Esophagus muscularis mucosa (tissue), 4 donors: ENCODE results near the gene SPCS3. TPM values are rescaled to one million over a fixed set of nuclear protein-coding genes. Genes with fewer than 3 reads are reported as not detected.
"Not testable (repeated sequence)": the region's sequence is repeated elsewhere in the genome, so short reads cannot be mapped to it uniquely, and the experiment has no call there.

Experiments
- DNase-seq: peaks from one replicate; pipeline ENCODE4 v3.0.0-alpha.2; 2017; ENCODE audit errors: extremely low spot score
- H3K27ac ChIP-seq, 4 donors: fragments of 200-600 bp; sonication (generic); replicated peaks in 1 of 4; 1 replicate in 3 of 4; 2 replicates in 1 of 4; pipeline ENCODE4 v1.5.1; 2016 to 2019; ENCODE audit warnings: mild to moderate bottlenecking in 1 of 4
- H3K27me3 ChIP-seq, 4 donors: fragments of 200-600 bp; sonication (generic); one replicate each; pipeline versions ENCODE4 v1.5.1 to v1.6.0; 2016 to 2019
- H3K36me3 ChIP-seq, 4 donors: fragments of 200-600 bp; sonication (generic); one replicate each; pipeline ENCODE4 v1.5.1; 2016 to 2019
- H3K4me1 ChIP-seq, 4 donors: fragments of 200-600 bp; sonication (generic); one replicate each; pipeline ENCODE4 v1.5.1; 2016 to 2019
- H3K4me3 ChIP-seq, 4 donors: fragments of 200-600 bp; sonication (generic); 1 replicate in 2 of 4; 2 replicates in 2 of 4; pipeline ENCODE4 v1.5.1; 2016 to 2019; ENCODE audit warnings: mild to moderate bottlenecking in 4 of 4, moderate library complexity in 1 of 4
- H3K9me3 ChIP-seq, 4 donors: fragments of 200-600 bp; sonication (generic); 1 replicate in 3 of 4; 2 replicates in 1 of 4; pipeline ENCODE4 v1.5.1; 2016 to 2019
- CTCF ChIP-seq, 3 experiments: fragments of 200-600 bp in 2 of 3; fragments of 450-650 bp in 1 of 3; sonication (generic) in 2 of 3; IDR thresholded peaks; one replicate each; pipeline ENCODE4 v1.5.1; 2017 to 2019; ENCODE audit warnings: antibody characterized with exemption in 3 of 3, mild to moderate bottlenecking in 2 of 3, moderate library complexity in 1 of 3
- EP300 ChIP-seq: sonication (generic); formaldehyde crosslinking; IDR thresholded peaks from one replicate; pipeline ENCODE4 v1.6.1; 2017; ENCODE audit warnings: antibody characterized with exemption
- POLR2A ChIP-seq: fragments of 450-650 bp; IDR thresholded peaks from one replicate; pipeline ENCODE4 v1.6.1; 2017; ENCODE audit warnings: antibody characterized with exemption, moderate library complexity, mild to moderate bottlenecking, low read depth
- POLR2AphosphoS5 ChIP-seq, 2 donors: sonication (generic); formaldehyde crosslinking; IDR thresholded peaks; one replicate each; pipeline ENCODE4 v1.6.1; 2017; ENCODE audit warnings: antibody characterized with exemption in 2 of 2
- WGBS: methylation state at CpG from one replicate; pipeline ENCODE4 v1.1.5; 2018; 5-methylcytosine and 5-hydroxymethylcytosine counted together
- intact Hi-C: fragments of 100-400 bp; cut with DNase I; formaldehyde crosslinking; loops from one replicate; pipeline ENCODE4 v1.15.1; 2023
- total RNA-seq, 4 donors: library from RNA; depleted of rRNA; stranded (reverse); fragments of >200 nt; gene quantifications; one replicate each; pipeline versions ENCODE4 v1.1.0 to v1.2.1, GENCODE V29; 2016

Gene SPCS3
- total RNA-seq, 4 donors from 2014 or later: 35.5 to 48.4 (median 46.0) TPM

GRCh38 chr4:176339936-176340761, 20.4 kb downstream of the SPCS3 start:
- intact Hi-C loops: loop anchor here (1.0 to 5.0 kb wide), 3 partner anchors 189 to 778 kb away; no protein-coding TSS in a partner anchor
- 50% methylated on average over 3 of the region's 3 CpGs for WGBS
- H3K4me1 ChIP-seq: peaks cover 0 to 17% (median 7%) of the 10 kb centered on the region in 4 donors
- H3K27me3 ChIP-seq: no peaks in the 10 kb centered on the region
- TF ChIP-seq EP300 (no peak), POLR2A (no peak), POLR2AphosphoS5 (IDR thresholded peaks at IDR 0.05) (no peak), CTCF (IDR thresholded peaks at IDR 0.05) (no peak)
- DNase-seq: no peak
- no peaks in the 10 kb centered on the region for H3K36me3 ChIP-seq
- H3K4me3 ChIP-seq: peak overlapping the region in 1 of 4 donors; percentile 32
- no peak overlapping the region for H3K27ac ChIP-seq
- peaks cover 0 to 23% (median 18%) of the 10 kb centered on the region in 4 donors for H3K9me3 ChIP-seq

- intact Hi-C loops: loop anchor here (1.0 to 5.0 kb wide), 3 partner anchors 190 to 779 kb away; no protein-coding TSS in a partner anchor
- DNase-seq: no peak
These were observed 21.3 kb downstream of the SPCS3 start for GRCh38 chr4:176340871-176341685.

GRCh38 chr4:176342384-176342783, 22.6 kb downstream of the SPCS3 start:
- Histone ChIP-seq H3K4me1 (peaks cover 0 to 17% (median 7%) of the 10 kb centered on the region in 4 donors), H3K4me3 (no peak overlapping the region)

More at GRCh38 chr4:176340871-176341685, 21.3 kb downstream of the SPCS3 start:
- Histone ChIP-seq H3K27me3 (no peaks in the 10 kb centered on the region), H3K4me1 (peaks cover 0 to 17% (median 7%) of the 10 kb centered on the region in 4 donors), H3K36me3 (no peaks in the 10 kb centered on the region), H3K4me3 (peak overlapping the region in 2 of 4 donors; percentile 30 to 32), H3K27ac (no peak overlapping the region), H3K9me3 (peaks cover 0 to 24% (median 18%) of the 10 kb centered on the region in 4 donors)
- TF ChIP-seq CTCF (IDR thresholded peaks at IDR 0.05) (peak; percentile 35 to 57 (median 55)), EP300 (no peak)
- 41% methylated on average over 8 of the region's 8 CpGs for WGBS

GRCh38 chr4:176343286-176343685, 23.5 kb downstream of the SPCS3 start:
- WGBS: 100% methylated on average over 1 of the region's 2 CpGs
- H3K27ac ChIP-seq: no peak overlapping the region
- intact Hi-C loops: loop anchor here (5.0 kb wide), 1 partner anchor 781 kb away; no protein-coding TSS in a partner anchor
- H3K9me3 ChIP-seq: peaks cover 0 to 24% (median 18%) of the 10 kb centered on the region in 4 donors
- TF ChIP-seq POLR2A: no peak
- no peak for TF ChIP-seq POLR2AphosphoS5 (IDR thresholded peaks at IDR 0.05)
- no peak for TF ChIP-seq EP300
- no peak for TF ChIP-seq CTCF (IDR thresholded peaks at IDR 0.05)
- no peaks in the 10 kb centered on the region for H3K36me3 ChIP-seq
- peaks cover 0 to 17% (median 7%) of the 10 kb centered on the region in 4 donors for H3K4me1 ChIP-seq
- no peaks in the 10 kb centered on the region for H3K27me3 ChIP-seq
- H3K4me3 ChIP-seq: no peak overlapping the region
- DNase-seq: no peak

More at GRCh38 chr4:176342384-176342783, 22.6 kb downstream of the SPCS3 start:
- Histone ChIP-seq H3K9me3 (peaks cover 0 to 24% (median 18%) of the 10 kb centered on the region in 4 donors), H3K27ac (no peak overlapping the region), H3K36me3 (no peaks in the 10 kb centered on the region), H3K27me3 (no peaks in the 10 kb centered on the region)
- WGBS: 82% methylated on average over 6 of the region's 7 CpGs
- TF ChIP-seq POLR2A (no peak), CTCF (IDR thresholded peaks at IDR 0.05) (no peak), EP300 (no peak), POLR2AphosphoS5 (IDR thresholded peaks at IDR 0.05) (no peak)
- intact Hi-C loops: loop anchor here (5.0 kb wide), 1 partner anchor 780 kb away; no protein-coding TSS in a partner anchor
- no peak for DNase-seq

- H3K27ac ChIP-seq, H3K27me3 ChIP-seq, DNase-seq, intact Hi-C loops, H3K36me3 ChIP-seq: not testable (repeated sequence)
- Histone ChIP-seq H3K4me3 (peak overlapping the region in 2 of 4 donors; percentile 14 to 20), H3K9me3 (peaks cover 0 to 24% (median 18%) of the 10 kb centered on the region in 4 donors), H3K4me1 (peaks cover 0 to 11% (median 5%) of the 10 kb centered on the region in 4 donors)
- 66% methylated on average over 7 of the region's 7 CpGs for WGBS
These were observed 25.6 kb downstream of the SPCS3 start for GRCh38 chr4:176345346-176345745.

- 73% methylated on average over 2 of the region's 2 CpGs for WGBS
- H3K27me3 ChIP-seq, H3K27ac ChIP-seq, H3K4me3 ChIP-seq, H3K4me1 ChIP-seq, intact Hi-C loops, H3K36me3 ChIP-seq, DNase-seq: not testable (repeated sequence)
- peaks cover 0 to 24% (median 18%) of the 10 kb centered on the region in 4 donors for H3K9me3 ChIP-seq
These were observed 27.1 kb downstream of the SPCS3 start for GRCh38 chr4:176346836-176347235.
